ENCODE data around the gene ZNF319.

The ZNF319 gene

GRCh38 chr16:58046054-58046881 is 45.8 kb upstream of the ZNF319 start:
- TF ChIP-seq, protein P1, sequence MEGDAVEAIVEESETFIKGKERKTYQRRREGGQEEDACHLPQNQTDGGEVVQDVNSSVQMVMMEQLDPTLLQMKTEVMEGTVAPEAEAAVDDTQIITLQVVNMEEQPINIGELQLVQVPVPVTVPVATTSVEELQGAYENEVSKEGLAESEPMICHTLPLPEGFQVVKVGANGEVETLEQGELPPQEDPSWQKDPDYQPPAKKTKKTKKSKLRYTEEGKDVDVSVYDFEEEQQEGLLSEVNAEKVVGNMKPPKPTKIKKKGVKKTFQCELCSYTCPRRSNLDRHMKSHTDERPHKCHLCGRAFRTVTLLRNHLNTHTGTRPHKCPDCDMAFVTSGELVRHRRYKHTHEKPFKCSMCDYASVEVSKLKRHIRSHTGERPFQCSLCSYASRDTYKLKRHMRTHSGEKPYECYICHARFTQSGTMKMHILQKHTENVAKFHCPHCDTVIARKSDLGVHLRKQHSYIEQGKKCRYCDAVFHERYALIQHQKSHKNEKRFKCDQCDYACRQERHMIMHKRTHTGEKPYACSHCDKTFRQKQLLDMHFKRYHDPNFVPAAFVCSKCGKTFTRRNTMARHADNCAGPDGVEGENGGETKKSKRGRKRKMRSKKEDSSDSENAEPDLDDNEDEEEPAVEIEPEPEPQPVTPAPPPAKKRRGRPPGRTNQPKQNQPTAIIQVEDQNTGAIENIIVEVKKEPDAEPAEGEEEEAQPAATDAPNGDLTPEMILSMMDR (IDR thresholded peaks at IDR 0.05; ENCODE audit: low read depth, low read length): no peak
- DNase-seq (ENCODE audit: low read depth, low spot score): no peak
- H3K4me3 ChIP-seq (ENCODE audit: low read depth, low read length): no peak overlapping the region
- in situ Hi-C loops (cut with HindIII; ENCODE audit: low sequenced_read_pairs): no loop called here

- in situ Hi-C loops (cut with HindIII; ENCODE audit: low sequenced_read_pairs): no loop called here
- TF ChIP-seq, protein P1 (IDR thresholded peaks at IDR 0.05; ENCODE audit: low read depth, low read length): no peak
- H3K4me3 ChIP-seq (ENCODE audit: low read depth, low read length): no peak overlapping the region
- DNase-seq (ENCODE audit: low read depth, low spot score): no peak
Observed at GRCh38 chr16:58045096-58045495, 44.6 kb upstream of the ZNF319 start.

GRCh38 chr16:58044266-58045019 is 44.0 kb upstream of the ZNF319 start:
- in situ Hi-C loops (cut with HindIII; ENCODE audit: low sequenced_read_pairs): no loop called here
- TF ChIP-seq, protein P1 (IDR thresholded peaks at IDR 0.05; ENCODE audit: low read depth, low read length): no peak
- no peak for DNase-seq (ENCODE audit: low read depth, low spot score)
- no peak overlapping the region for H3K4me3 ChIP-seq (ENCODE audit: low read depth, low read length)

DNA sequence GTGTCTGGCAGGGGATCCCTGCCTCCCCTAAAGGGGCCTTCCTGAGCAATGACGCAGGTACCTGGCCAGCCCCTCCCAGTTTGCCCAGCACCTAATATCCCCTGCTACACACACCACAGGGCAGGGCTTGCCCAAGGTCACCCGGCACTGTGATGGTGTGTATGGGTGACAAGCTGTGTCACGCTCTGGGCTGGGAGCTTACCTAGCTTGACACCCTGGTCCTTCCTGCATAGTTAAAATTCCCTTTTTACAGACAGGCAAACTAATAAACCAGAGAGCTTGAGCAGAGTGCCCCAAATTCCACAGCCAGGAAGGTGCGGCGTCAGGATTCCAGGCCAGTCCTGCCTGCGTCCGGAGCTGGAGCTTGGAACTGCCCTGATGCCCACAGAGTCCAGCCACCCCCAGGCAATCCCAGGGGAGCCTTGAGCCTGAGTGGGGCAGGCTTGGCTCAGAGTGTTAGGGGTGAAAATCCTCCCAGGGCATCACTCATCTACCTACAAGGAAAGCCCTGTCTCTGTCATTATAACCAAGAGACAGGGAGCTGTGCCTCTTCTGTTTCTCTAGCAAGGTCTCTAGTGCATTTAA is 43.2 kb upstream of the ZNF319 start:
- in situ Hi-C loops (cut with HindIII; ENCODE audit: low sequenced_read_pairs): no loop called here
- H3K4me3 ChIP-seq (ENCODE audit: low read depth, low read length): no peak overlapping the region
- no peak for DNase-seq (ENCODE audit: low read depth, low spot score)
- TF ChIP-seq, protein P1 (IDR thresholded peaks at IDR 0.05; ENCODE audit: low read depth, low read length): no peak

DNA sequence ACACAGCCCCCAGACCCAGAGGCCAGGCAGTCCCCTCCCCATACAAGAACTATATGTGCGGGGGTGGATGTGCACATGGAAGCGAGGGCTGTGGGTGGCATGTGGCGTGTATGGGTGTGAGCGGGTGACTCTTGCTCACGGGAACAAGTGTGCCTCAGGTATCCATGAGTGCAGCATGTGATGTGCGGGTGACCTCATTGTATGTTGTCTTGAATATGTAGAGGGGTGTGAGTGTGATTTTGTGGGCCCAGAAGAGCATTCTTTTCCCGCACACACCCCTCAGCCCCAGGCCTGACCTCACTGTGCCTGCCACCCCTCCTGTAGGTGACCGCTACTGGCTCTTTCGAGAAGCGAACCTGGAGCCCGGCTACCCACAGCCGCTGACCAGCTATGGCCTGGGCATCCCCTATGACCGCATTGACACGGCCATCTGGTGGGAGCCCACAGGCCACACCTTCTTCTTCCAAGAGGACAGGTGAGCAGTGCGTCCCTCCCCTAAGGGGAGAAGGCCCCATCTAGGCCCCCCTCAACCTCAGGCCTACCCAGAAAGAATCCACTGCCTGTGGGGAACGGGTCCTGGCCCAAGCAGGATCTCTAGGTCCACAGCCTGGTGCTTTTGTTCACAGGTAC is 42.5 kb upstream of the ZNF319 start:
- in situ Hi-C loops (cut with HindIII; ENCODE audit: low sequenced_read_pairs): no loop called here
- no peak overlapping the region for H3K4me3 ChIP-seq (ENCODE audit: low read depth, low read length)

More for the DNA sequence above, 42.5 kb upstream of the ZNF319 start:
- TF ChIP-seq, protein P1 (IDR thresholded peaks at IDR 0.05; ENCODE audit: low read depth, low read length): no peak
- no peak for DNase-seq (ENCODE audit: low read depth, low spot score)
